ENCODE results near the gene ADRM1. TPM values are rescaled to one million over a fixed set of nuclear protein-coding genes. Genes with fewer than 3 reads are reported as not detected.

Gene ADRM1
- polyA plus RNA-seq, 2 donors, result 84.9 to 117 TPM

DNA sequence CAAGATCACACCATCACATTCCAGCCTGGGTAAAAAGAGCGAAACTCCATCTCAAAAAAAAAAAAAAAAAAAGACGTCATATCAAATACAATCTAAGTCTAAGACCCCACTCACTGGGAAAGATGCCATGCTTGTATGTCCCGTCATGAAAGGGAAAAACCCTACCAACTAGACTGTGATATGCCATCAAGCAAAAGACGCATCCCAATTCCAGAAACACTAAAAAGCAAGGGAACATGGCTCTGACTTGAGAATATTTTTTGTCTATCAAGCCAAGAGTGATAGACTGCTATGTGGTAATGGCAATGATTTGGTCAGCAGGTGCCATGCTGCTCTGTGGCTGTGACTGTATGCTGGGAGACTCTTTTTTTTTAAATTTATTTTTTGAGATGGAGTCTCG lies 41.3 kb downstream of the ADRM1 start:
- Histone ChIP-seq H3K27ac (ENCODE audit: low read depth in 2 of 2, low read length in 1 of 2) (no peak overlapping the region), H3K27me3 (ENCODE audit: control insufficient read depth in 1 of 2, insufficient read depth in 2 of 2, low read length in 2 of 2) (no peaks in the 10 kb centered on the region), H3K36me3 (ENCODE audit: control insufficient read depth in 2 of 2, insufficient read depth in 2 of 2, low read length in 1 of 2) (peaks cover 0 to 20% of the 10 kb centered on the region in 2 donors), H3K9me3 (ENCODE audit: control insufficient read depth in 2 of 2, insufficient read depth in 1 of 2, low read depth in 1 of 2, low read length in 1 of 2) (peaks cover 0 to 2% of the 10 kb centered on the region in 2 donors), H3K4me3 (ENCODE audit: low read depth in 1 of 2, low read length in 2 of 2) (no peak overlapping the region), H3K4me1 (ENCODE audit: control insufficient read depth in 2 of 2, insufficient read depth in 2 of 2, low read length in 1 of 2) (no peaks in the 10 kb centered on the region)
- WGBS, 2 donors, result 87 to 91% methylated on average over 5 of the region's 5 CpGs

- H3K9me3 ChIP-seq (ENCODE audit: control insufficient read depth in 2 of 2, insufficient read depth in 1 of 2, low read depth in 1 of 2, low read length in 1 of 2), result peaks cover 0 to 2% of the 10 kb centered on the region in 2 donors
- peaks cover 0 to 19% of the 10 kb centered on the region in 2 donors for H3K36me3 ChIP-seq (ENCODE audit: control insufficient read depth in 2 of 2, insufficient read depth in 2 of 2, low read length in 1 of 2)
- no peak overlapping the region for H3K4me3 ChIP-seq (ENCODE audit: low read depth in 1 of 2, low read length in 2 of 2)
- H3K27me3 ChIP-seq (ENCODE audit: control insufficient read depth in 1 of 2, insufficient read depth in 2 of 2, low read length in 2 of 2), result no peaks in the 10 kb centered on the region
- H3K4me1 ChIP-seq (ENCODE audit: control insufficient read depth in 2 of 2, insufficient read depth in 2 of 2, low read length in 1 of 2), result peaks cover 0 to 1% of the 10 kb centered on the region in 2 donors
- 86 to 89% methylated on average over 10 of the region's 10 CpGs for WGBS, 2 donors
- H3K27ac ChIP-seq (ENCODE audit: low read depth in 2 of 2, low read length in 1 of 2), result no peak overlapping the region
These were observed 42.0 kb downstream of the ADRM1 start for GRCh38 chr20:62344782-62345181.

DNA sequence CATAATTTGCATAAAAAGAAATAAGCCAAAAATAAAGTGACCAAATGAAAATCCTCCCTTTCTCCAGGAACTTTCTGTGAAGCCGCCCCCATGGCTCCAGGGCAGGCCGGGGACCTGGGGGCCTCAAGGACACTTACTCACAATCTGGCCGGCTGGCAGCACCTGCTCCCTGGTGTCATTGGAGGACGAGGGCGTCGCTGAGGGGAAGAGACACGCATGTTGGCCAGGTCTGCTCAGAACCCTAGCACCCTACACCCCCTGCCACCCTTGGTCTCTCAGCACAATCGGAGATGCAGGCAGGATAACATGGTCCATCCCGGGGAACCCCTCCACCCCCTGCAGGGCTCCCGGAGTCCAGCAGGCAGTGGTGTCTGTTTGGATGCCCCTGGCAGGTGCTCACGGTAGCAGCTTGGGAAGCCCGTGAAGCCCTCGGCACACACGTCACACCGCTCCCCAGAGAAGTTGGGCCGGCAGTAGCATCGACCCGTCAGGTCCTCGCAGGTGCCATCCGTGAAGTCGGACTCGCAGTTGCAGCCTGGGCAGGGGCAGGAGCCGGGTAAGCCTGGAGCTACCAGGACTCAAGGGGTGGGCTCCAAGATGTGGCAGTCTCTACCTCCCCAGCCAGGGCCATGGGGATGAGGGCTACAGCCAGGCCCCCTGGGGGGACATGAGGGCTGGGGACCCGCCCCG lies 43.0 kb downstream of the ADRM1 start:
- 87% methylated on average over 25 of the region's 25 CpGs for WGBS, 2 donors
- no peak overlapping the region for H3K27ac ChIP-seq (ENCODE audit: low read depth in 2 of 2, low read length in 1 of 2)

DNA sequence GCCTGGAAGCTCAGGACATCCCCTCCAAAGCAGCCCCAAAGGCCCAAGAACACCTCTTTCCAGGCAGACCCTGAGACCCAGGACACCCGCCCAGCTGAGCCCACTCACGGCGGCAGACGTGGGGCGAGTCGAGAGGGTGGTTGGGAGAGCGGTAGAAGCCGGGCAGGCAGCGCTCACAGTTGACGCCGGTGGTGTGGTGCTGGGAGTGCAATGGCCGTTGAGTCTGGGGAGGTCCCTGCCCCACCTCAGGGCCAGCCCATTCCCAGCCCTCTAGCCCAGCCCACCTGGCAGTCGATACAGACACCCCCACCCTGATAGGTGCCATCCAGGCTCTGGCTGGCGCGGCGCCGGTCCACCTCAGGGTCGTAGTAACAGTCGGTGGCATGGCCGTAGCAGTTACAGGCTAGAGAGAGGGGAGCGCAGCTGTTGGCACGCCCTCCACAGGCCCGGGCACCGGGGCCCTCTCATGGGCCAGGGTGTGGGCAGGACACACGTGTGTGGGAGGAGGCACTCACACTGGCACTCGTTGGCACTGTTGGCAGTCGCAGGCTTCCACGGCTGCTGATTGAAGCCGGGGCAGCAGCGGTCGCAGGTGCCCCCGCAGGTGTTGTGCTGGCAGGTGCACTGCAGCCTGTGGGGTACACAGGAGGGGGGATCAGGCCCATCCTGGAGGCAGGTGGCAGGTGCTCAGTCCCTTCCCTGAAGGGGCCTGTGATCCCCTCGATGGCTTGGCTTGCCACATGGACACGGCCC lies 43.8 kb downstream of the ADRM1 start:
- no peaks in the 10 kb centered on the region for H3K27me3 ChIP-seq (ENCODE audit: control insufficient read depth in 1 of 2, insufficient read depth in 2 of 2, low read length in 2 of 2)
- no peak overlapping the region for H3K27ac ChIP-seq (ENCODE audit: low read depth in 2 of 2, low read length in 1 of 2)
- no peak overlapping the region for H3K4me3 ChIP-seq (ENCODE audit: low read depth in 1 of 2, low read length in 2 of 2)
- H3K4me1 ChIP-seq (ENCODE audit: control insufficient read depth in 2 of 2, insufficient read depth in 2 of 2, low read length in 1 of 2), result peaks cover 4 to 18% of the 10 kb centered on the region in 2 donors
- WGBS, 2 donors, result 80 to 81% methylated on average over 24 to 34 of the region's 34 CpGs
- peaks cover 2 to 24% of the 10 kb centered on the region in 2 donors for H3K36me3 ChIP-seq (ENCODE audit: control insufficient read depth in 2 of 2, insufficient read depth in 2 of 2, low read length in 1 of 2)
- H3K9me3 ChIP-seq (ENCODE audit: control insufficient read depth in 2 of 2, insufficient read depth in 1 of 2, low read depth in 1 of 2, low read length in 1 of 2), result peaks cover 0 to 2% of the 10 kb centered on the region in 2 donors

More for the DNA sequence above, 43.0 kb downstream of the ADRM1 start:
- no peak overlapping the region for H3K4me3 ChIP-seq (ENCODE audit: low read depth in 1 of 2, low read length in 2 of 2)
- H3K36me3 ChIP-seq (ENCODE audit: control insufficient read depth in 2 of 2, insufficient read depth in 2 of 2, low read length in 1 of 2), result peaks cover 0 to 17% of the 10 kb centered on the region in 2 donors
- no peaks in the 10 kb centered on the region for H3K27me3 ChIP-seq (ENCODE audit: control insufficient read depth in 1 of 2, insufficient read depth in 2 of 2, low read length in 2 of 2)
- peaks cover 0 to 2% of the 10 kb centered on the region in 2 donors for H3K9me3 ChIP-seq (ENCODE audit: control insufficient read depth in 2 of 2, insufficient read depth in 1 of 2, low read depth in 1 of 2, low read length in 1 of 2)
- peaks cover 4 to 11% of the 10 kb centered on the region in 2 donors for H3K4me1 ChIP-seq (ENCODE audit: control insufficient read depth in 2 of 2, insufficient read depth in 2 of 2, low read length in 1 of 2)

- no peak overlapping the region for H3K27ac ChIP-seq (ENCODE audit: low read depth in 2 of 2, low read length in 1 of 2)
- WGBS, 2 donors, result 92% methylated on average over 10 of the region's 10 CpGs
These were observed 44.3 kb downstream of the ADRM1 start for GRCh38 chr20:62347151-62347404.

DNA sequence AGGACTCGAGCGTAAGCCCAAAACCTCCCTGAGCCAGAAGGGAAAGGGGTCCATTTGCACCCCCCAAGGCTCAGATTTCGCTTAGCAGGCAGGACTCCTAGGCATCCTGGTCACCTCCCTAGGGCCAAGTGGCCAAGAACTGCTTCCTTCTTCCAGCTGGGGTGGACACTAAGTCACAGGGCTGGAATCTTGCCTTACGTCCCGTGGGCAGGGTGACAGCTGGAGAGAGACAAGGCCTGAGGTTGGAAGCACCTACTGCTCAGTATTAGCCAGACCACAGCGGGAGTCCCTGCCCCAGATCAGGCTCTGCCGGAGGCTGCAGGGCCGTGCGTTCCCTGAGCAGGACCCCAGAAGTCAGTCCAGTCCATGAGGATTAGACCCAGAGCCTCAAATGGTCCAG lies 44.6 kb downstream of the ADRM1 start:
- peaks cover 2 to 29% of the 10 kb centered on the region in 2 donors for H3K36me3 ChIP-seq (ENCODE audit: control insufficient read depth in 2 of 2, insufficient read depth in 2 of 2, low read length in 1 of 2)
- no peaks in the 10 kb centered on the region for H3K27me3 ChIP-seq (ENCODE audit: control insufficient read depth in 1 of 2, insufficient read depth in 2 of 2, low read length in 2 of 2)
- H3K9me3 ChIP-seq (ENCODE audit: control insufficient read depth in 2 of 2, insufficient read depth in 1 of 2, low read depth in 1 of 2, low read length in 1 of 2), result peaks cover 0 to 2% of the 10 kb centered on the region in 2 donors
- 78 to 80% methylated on average over 9 of the region's 9 CpGs for WGBS, 2 donors
- no peak overlapping the region for H3K4me3 ChIP-seq (ENCODE audit: low read depth in 1 of 2, low read length in 2 of 2)
- H3K4me1 ChIP-seq (ENCODE audit: control insufficient read depth in 2 of 2, insufficient read depth in 2 of 2, low read length in 1 of 2), result peaks cover 4 to 24% of the 10 kb centered on the region in 2 donors
- H3K27ac ChIP-seq (ENCODE audit: low read depth in 2 of 2, low read length in 1 of 2), result no peak overlapping the region

More at GRCh38 chr20:62347151-62347404, 44.3 kb downstream of the ADRM1 start:
- Histone ChIP-seq H3K4me3 (ENCODE audit: low read depth in 1 of 2, low read length in 2 of 2) (no peak overlapping the region), H3K9me3 (ENCODE audit: control insufficient read depth in 2 of 2, insufficient read depth in 1 of 2, low read depth in 1 of 2, low read length in 1 of 2) (peaks cover 0 to 2% of the 10 kb centered on the region in 2 donors), H3K27me3 (ENCODE audit: control insufficient read depth in 1 of 2, insufficient read depth in 2 of 2, low read length in 2 of 2) (no peaks in the 10 kb centered on the region), H3K4me1 (ENCODE audit: control insufficient read depth in 2 of 2, insufficient read depth in 2 of 2, low read length in 1 of 2) (peaks cover 4 to 22% of the 10 kb centered on the region in 2 donors), H3K36me3 (ENCODE audit: control insufficient read depth in 2 of 2, insufficient read depth in 2 of 2, low read length in 1 of 2) (peaks cover 2 to 29% of the 10 kb centered on the region in 2 donors)

- Histone ChIP-seq H3K27ac (ENCODE audit: low read depth in 2 of 2, low read length in 1 of 2) (no peak overlapping the region), H3K9me3 (ENCODE audit: control insufficient read depth in 2 of 2, insufficient read depth in 1 of 2, low read depth in 1 of 2, low read length in 1 of 2) (peaks cover 0 to 2% of the 10 kb centered on the region in 2 donors), H3K27me3 (ENCODE audit: control insufficient read depth in 1 of 2, insufficient read depth in 2 of 2, low read length in 2 of 2) (no peaks in the 10 kb centered on the region), H3K36me3 (ENCODE audit: control insufficient read depth in 2 of 2, insufficient read depth in 2 of 2, low read length in 1 of 2) (peaks cover 2 to 28% of the 10 kb centered on the region in 2 donors), H3K4me3 (ENCODE audit: low read depth in 1 of 2, low read length in 2 of 2) (no peak overlapping the region), H3K4me1 (ENCODE audit: control insufficient read depth in 2 of 2, insufficient read depth in 2 of 2, low read length in 1 of 2) (peaks cover 5 to 33% of the 10 kb centered on the region in 2 donors)
- 62 to 100% methylated on average over 1 of the region's 1 CpG for WGBS, 2 donors
These were observed 45.8 kb downstream of the ADRM1 start for GRCh38 chr20:62348604-62349003.

DNA sequence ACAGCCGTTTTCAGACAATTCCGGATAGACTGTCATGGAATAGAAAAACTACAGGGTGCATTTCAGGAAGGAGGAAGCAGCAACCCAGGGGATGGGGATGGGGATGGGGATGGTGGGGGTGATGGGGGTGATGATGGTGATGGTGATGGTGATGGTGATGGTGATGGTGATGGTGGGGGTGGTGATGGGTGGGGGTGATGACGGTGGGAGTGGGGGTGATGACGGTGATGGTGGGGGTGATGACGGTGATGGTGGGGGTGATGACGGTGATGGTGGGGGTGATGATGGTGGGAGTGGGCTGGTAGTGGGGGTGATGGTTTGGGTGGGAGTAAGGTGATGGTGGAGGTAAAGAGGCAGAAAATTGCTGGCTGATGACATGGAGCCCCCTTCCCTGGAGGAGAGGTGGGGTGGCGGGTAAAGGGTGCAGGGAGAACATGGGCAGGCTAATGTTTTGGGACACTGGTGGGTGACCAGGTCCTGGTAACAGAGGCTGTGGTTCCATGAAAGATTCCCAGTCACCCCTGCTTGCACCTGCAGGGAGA lies 46.8 kb downstream of the ADRM1 start:
- peaks cover 9 to 34% of the 10 kb centered on the region in 2 donors for H3K4me1 ChIP-seq (ENCODE audit: control insufficient read depth in 2 of 2, insufficient read depth in 2 of 2, low read length in 1 of 2)
- peaks cover 2 to 27% of the 10 kb centered on the region in 2 donors for H3K36me3 ChIP-seq (ENCODE audit: control insufficient read depth in 2 of 2, insufficient read depth in 2 of 2, low read length in 1 of 2)
- WGBS, 2 donors, result 63 to 73% methylated on average over 6 to 7 of the region's 7 CpGs
- H3K4me3 ChIP-seq (ENCODE audit: low read depth in 1 of 2, low read length in 2 of 2), result no peak overlapping the region
- H3K27ac ChIP-seq (ENCODE audit: low read depth in 2 of 2, low read length in 1 of 2), result peak overlapping the region; percentile 70 to 93
- no peaks in the 10 kb centered on the region for H3K27me3 ChIP-seq (ENCODE audit: control insufficient read depth in 1 of 2, insufficient read depth in 2 of 2, low read length in 2 of 2)
- H3K9me3 ChIP-seq (ENCODE audit: control insufficient read depth in 2 of 2, insufficient read depth in 1 of 2, low read depth in 1 of 2, low read length in 1 of 2), result peaks cover 0 to 2% of the 10 kb centered on the region in 2 donors

DNA sequence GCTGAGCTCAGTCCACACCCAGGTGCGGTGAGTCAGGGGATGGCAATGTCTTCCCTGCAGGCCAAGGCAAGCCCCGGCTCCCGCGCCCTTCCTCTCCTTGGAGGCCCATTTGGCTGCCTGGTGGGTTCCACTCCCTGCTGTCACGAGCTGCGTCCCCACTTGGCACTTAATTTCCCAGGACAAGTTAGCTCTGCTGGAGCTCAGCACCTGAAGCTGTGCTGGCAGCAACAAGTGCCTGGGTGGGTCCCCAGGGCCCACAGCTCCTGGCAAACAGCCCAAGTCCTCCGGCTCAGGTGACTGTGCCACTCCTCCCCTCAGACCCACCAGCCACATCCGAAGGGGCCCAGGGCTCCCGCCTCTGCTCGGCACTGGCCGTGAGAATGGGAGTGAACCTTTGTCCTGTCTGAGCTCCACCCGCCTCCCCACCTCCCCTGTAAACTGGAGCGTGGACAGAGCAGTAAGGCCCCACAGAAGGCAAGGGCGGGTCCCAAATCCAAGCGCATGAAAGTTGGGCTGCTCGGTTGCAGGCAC lies 47.4 kb downstream of the ADRM1 start:
- peak overlapping the region; percentile 89 to 93 for H3K27ac ChIP-seq (ENCODE audit: low read depth in 2 of 2, low read length in 1 of 2)
- no peaks in the 10 kb centered on the region for H3K27me3 ChIP-seq (ENCODE audit: control insufficient read depth in 1 of 2, insufficient read depth in 2 of 2, low read length in 2 of 2)
- H3K4me1 ChIP-seq (ENCODE audit: control insufficient read depth in 2 of 2, insufficient read depth in 2 of 2, low read length in 1 of 2), result peaks cover 13 to 39% of the 10 kb centered on the region in 2 donors
- peaks cover 2 to 27% of the 10 kb centered on the region in 2 donors for H3K36me3 ChIP-seq (ENCODE audit: control insufficient read depth in 2 of 2, insufficient read depth in 2 of 2, low read length in 1 of 2)
- WGBS, 2 donors, result 42 to 62% methylated on average over 16 of the region's 16 CpGs
- H3K4me3 ChIP-seq (ENCODE audit: low read depth in 1 of 2, low read length in 2 of 2), result peak overlapping the region in 1 of 2 donors; percentile 2
- H3K9me3 ChIP-seq (ENCODE audit: control insufficient read depth in 2 of 2, insufficient read depth in 1 of 2, low read depth in 1 of 2, low read length in 1 of 2), result peaks cover 0 to 2% of the 10 kb centered on the region in 2 donors

All from esophagus (tissue), 2 donors.